Endothelial cell (in vitro differentiated cells): ENCODE results near the gene GET4. TPM values are rescaled to one million over a fixed set of nuclear protein-coding genes. Genes with fewer than 3 reads are reported as not detected.

ENCODE experiments used
- DNase-seq: peaks from one replicate; pipeline ENCODE4 v3.0.0; 2021; ENCODE audit warnings: low spot score
- H3K27ac Mint-ChIP-seq: one replicate; pipeline ENCODE4 v1.8.0; 2021; ENCODE audit warnings: mixed read lengths, inconsistent platforms; ENCODE audit not compliant: unreplicated experiment
- H3K27me3 Mint-ChIP-seq: one replicate; pipeline ENCODE4 v1.8.0; 2021; ENCODE audit warnings: mild to moderate bottlenecking, moderate library complexity, mixed read lengths, inconsistent platforms; ENCODE audit not compliant: unreplicated experiment
- H3K36me3 Mint-ChIP-seq: one replicate; pipeline ENCODE4 v1.8.0; 2021; ENCODE audit warnings: mild to moderate bottlenecking, low read depth, mixed read lengths, inconsistent platforms; ENCODE audit not compliant: unreplicated experiment
- H3K4me1 Mint-ChIP-seq: one replicate; pipeline ENCODE4 v1.8.0; 2021; ENCODE audit warnings: mild to moderate bottlenecking, mixed read lengths, inconsistent platforms; ENCODE audit not compliant: unreplicated experiment
- H3K4me3 Mint-ChIP-seq: one replicate; pipeline ENCODE4 v1.8.0; 2021; ENCODE audit warnings: mild to moderate bottlenecking, mixed read lengths, inconsistent platforms; ENCODE audit not compliant: unreplicated experiment
- H3K9me3 Mint-ChIP-seq: one replicate; pipeline ENCODE4 v1.8.0; 2021; ENCODE audit warnings: mixed read lengths, inconsistent platforms; ENCODE audit not compliant: unreplicated experiment
- long read RNA-seq: library from polyadenylated mRNA; unstranded; transcript quantifications from one replicate; pipeline ENCODE4 v2.0.0, GENCODE V29; 2020; ENCODE audit not compliant: unreplicated experiment
- total RNA-seq: library from RNA; stranded (reverse); fragmentation: NEBNext Ultra II Directional; extraction: Animal tissue kit (Norgen Biotek cat#: 25700); gene quantifications from one replicate; pipeline ENCODE4 v1.2.1, GENCODE V29; 2021; ENCODE audit not compliant: unreplicated experiment
- TF ChIP-seq, protein P1 (sequence below): fragments of 200-600 bp; sonication (generic); IDR thresholded peaks from one replicate; pipeline ENCODE4 v1.5.0; 2021; ENCODE audit warnings: antibody characterized with exemption; ENCODE audit not compliant: unreplicated experiment

Gene GET4
- total RNA-seq: 61.3 TPM
- long read RNA-seq, full-length matches to known transcripts: 76 of 84 reads
- long read RNA-seq, partial matches to known transcripts: 0 of 84 reads
- long read RNA-seq, other reads (novel, unspliced or antisense): 8 of 84 reads

DNA sequence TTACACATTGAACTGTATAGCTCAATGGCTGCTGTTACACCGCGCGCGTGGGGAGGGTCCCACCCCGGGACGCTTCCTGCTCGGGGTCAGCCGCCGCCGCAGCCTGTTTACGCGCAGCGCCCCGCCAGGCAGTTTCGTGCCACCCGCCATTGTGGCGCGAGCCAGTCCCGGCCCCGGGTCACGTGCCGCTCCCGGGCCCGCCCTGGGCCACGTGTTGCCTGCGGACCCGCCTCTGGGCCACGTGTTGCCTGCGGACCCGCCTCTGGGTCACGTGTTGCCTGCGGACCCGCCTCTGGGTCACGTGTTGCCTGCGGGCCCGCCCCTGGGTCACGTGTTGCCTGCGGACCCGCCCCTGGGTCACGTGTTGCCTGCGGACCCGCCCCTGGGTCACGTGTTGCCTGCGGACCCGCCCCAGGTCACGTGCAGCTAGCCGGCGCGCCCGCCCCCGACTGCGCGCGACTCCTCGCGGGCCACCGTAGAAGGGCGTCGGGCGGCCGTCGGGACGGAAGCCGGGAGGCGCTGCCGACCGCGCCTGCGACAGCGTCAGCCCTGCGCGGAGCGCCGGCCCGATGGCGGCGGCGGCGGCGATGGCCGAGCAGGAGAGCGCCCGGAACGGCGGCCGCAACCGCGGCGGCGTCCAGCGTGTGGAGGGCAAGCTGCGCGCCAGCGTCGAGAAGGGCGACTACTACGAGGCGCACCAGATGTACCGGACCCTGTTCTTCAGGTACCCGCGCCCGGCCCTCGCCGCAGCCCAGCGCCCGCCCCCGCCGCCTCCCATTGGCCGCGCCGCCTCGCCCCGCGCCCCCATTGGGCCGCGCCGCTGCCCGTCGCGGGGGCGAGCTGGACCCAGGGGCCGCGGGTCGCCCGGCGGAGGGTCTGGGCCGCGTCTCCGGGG is at the start of gene GET4:
GET4 (plus strand) TSS at position 478 of the 895 bp plus-strand sequence; CDS start at position 570, 92 bp downstream.
- TF ChIP-seq, protein P1, sequence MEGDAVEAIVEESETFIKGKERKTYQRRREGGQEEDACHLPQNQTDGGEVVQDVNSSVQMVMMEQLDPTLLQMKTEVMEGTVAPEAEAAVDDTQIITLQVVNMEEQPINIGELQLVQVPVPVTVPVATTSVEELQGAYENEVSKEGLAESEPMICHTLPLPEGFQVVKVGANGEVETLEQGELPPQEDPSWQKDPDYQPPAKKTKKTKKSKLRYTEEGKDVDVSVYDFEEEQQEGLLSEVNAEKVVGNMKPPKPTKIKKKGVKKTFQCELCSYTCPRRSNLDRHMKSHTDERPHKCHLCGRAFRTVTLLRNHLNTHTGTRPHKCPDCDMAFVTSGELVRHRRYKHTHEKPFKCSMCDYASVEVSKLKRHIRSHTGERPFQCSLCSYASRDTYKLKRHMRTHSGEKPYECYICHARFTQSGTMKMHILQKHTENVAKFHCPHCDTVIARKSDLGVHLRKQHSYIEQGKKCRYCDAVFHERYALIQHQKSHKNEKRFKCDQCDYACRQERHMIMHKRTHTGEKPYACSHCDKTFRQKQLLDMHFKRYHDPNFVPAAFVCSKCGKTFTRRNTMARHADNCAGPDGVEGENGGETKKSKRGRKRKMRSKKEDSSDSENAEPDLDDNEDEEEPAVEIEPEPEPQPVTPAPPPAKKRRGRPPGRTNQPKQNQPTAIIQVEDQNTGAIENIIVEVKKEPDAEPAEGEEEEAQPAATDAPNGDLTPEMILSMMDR: no peak
- Mint-ChIP-seq H3K36me3 (peaks cover 30% of the 10 kb centered on the region), H3K4me3 (peak within 1 kb of the TSS; percentile 94), H3K9me3 (no peaks in the 10 kb centered on the region), H3K27ac (peak within 1 kb of the TSS; percentile 61), H3K27me3 (peaks cover 1% of the 10 kb centered on the region), H3K4me1 (peaks cover 22% of the 10 kb centered on the region)
- DNase-seq: peak; percentile 97

- no peak overlapping the region for H3K4me3 Mint-ChIP-seq
- peaks cover 10% of the 10 kb centered on the region for H3K36me3 Mint-ChIP-seq
- TF ChIP-seq, protein P1: no peak
- H3K27me3 Mint-ChIP-seq: peaks cover 22% of the 10 kb centered on the region
- H3K9me3 Mint-ChIP-seq: no peaks in the 10 kb centered on the region
- H3K27ac Mint-ChIP-seq: peak overlapping the region; percentile 53
- peaks cover 53% of the 10 kb centered on the region for H3K4me1 Mint-ChIP-seq
- DNase-seq: no peak
Measured at GRCh38 chr7:828793-829561, 47.4 kb upstream of the GET4 start.

GRCh38 chr7:830069-830468 is 46.3 kb upstream of the GET4 start:
- TF ChIP-seq, protein P1: no peak
- Mint-ChIP-seq H3K9me3 (no peaks in the 10 kb centered on the region), H3K4me1 (peaks cover 48% of the 10 kb centered on the region), H3K27me3 (peaks cover 21% of the 10 kb centered on the region), H3K36me3 (peaks cover 14% of the 10 kb centered on the region), H3K27ac (peak overlapping the region; percentile 96), H3K4me3 (no peak overlapping the region)
- no peak for DNase-seq

GRCh38 chr7:831596-832166 is 44.7 kb upstream of the GET4 start:
- Mint-ChIP-seq H3K27ac (peak overlapping the region; percentile 99), H3K4me1 (peaks cover 40% of the 10 kb centered on the region), H3K4me3 (peak overlapping the region; percentile 34), H3K36me3 (peaks cover 16% of the 10 kb centered on the region), H3K9me3 (no peaks in the 10 kb centered on the region), H3K27me3 (peaks cover 24% of the 10 kb centered on the region)
- DNase-seq: no peak
- TF ChIP-seq, protein P1: no peak
